WTC11 (cell line): ENCODE measurements around the gene ORM1. TPM values are rescaled to one million over a fixed set of nuclear protein-coding genes. Genes with fewer than 3 reads are reported as not detected.

ENCODE experiments used
- ATAC-seq: fragments of 200-7000 bp; cut with Tn5 transposase; 2 replicates; pipeline ENCODE4 v1.10.0; 2021; ENCODE audit warnings: mild to moderate bottlenecking, moderate library complexity
- CTCF ChIA-PET: fragments of 300-600 bp; sonication (Branson Sonifier 250); formaldehyde crosslinking; loops from one replicate; lab custom pipeline; 2021; ENCODE audit warnings: antibody characterized with exemption; lab: Charles Lee
- POLR2A ChIA-PET: fragments of 350-600 bp; sonication (Branson Sonifier 250); formaldehyde crosslinking; loops from one replicate; lab custom pipeline; 2021; ENCODE audit warnings: antibody characterized with exemption; lab: Charles Lee
- DNase-seq: peaks from one replicate; pipeline ENCODE4 v3.0.0; 2021; ENCODE audit warnings: low spot score
- H3K27ac Mint-ChIP-seq: 2 replicates; pipeline ENCODE4 v1.8.0; 2021; ENCODE audit warnings: mixed read lengths
- H3K27me3 Mint-ChIP-seq: 2 replicates; pipeline ENCODE4 v1.8.0; 2021; ENCODE audit warnings: low read depth, mild to moderate bottlenecking, moderate library complexity, mixed read lengths
- H3K36me3 Mint-ChIP-seq: 2 replicates; pipeline ENCODE4 v1.8.0; 2021; ENCODE audit warnings: mixed read lengths
- H3K4me1 Mint-ChIP-seq: 2 replicates; pipeline ENCODE4 v1.8.0; 2022; ENCODE audit warnings: mixed read lengths
- H3K4me3 Mint-ChIP-seq: 2 replicates; pipeline ENCODE4 v1.8.0; 2021; ENCODE audit warnings: mild to moderate bottlenecking, moderate library complexity, mixed read lengths
- H3K9me3 Mint-ChIP-seq: 2 replicates; pipeline ENCODE4 v1.8.0; 2021; ENCODE audit warnings: mixed read lengths
- ARID4B ChIP-seq: sonication (generic); formaldehyde crosslinking; IDR thresholded peaks from 2 replicates; pipeline ENCODE4 v1.8.0; 2023; ENCODE audit warnings: missing genetic modification reagents, mild to moderate bottlenecking, borderline replicate concordance
- ATF3 ChIP-seq: sonication (generic); formaldehyde crosslinking; conservative IDR thresholded peaks from 2 replicates; pipeline ENCODE4 v1.8.1; 2022; ENCODE audit warnings: mild to moderate bottlenecking, missing genetic modification reagents
- ATF6 ChIP-seq: sonication (generic); formaldehyde crosslinking; IDR thresholded peaks from 2 replicates; pipeline ENCODE4 v1.8.1; 2023; ENCODE audit warnings: mild to moderate bottlenecking, missing genetic modification reagents
- CBFB ChIP-seq: sonication (generic); formaldehyde crosslinking; IDR thresholded peaks from 2 replicates; pipeline ENCODE4 v1.8.1; 2022; ENCODE audit warnings: mild to moderate bottlenecking, low read depth, missing genetic modification reagents
- CREM ChIP-seq: sonication (generic); formaldehyde crosslinking; IDR thresholded peaks from 2 replicates; pipeline ENCODE4 v1.8.1; 2022; ENCODE audit warnings: mild to moderate bottlenecking, missing genetic modification reagents, moderate library complexity
- FOXK1 ChIP-seq: sonication (generic); formaldehyde crosslinking; IDR thresholded peaks from 2 replicates; pipeline ENCODE4 v1.8.0; 2022; ENCODE audit warnings: mild to moderate bottlenecking, moderate library complexity, missing genetic modification reagents
- IRF1 ChIP-seq: sonication (generic); formaldehyde crosslinking; IDR thresholded peaks from 2 replicates; pipeline ENCODE4 v1.8.0; 2023; ENCODE audit warnings: missing genetic modification reagents
- MXD4 ChIP-seq: fragments of 250-450 bp; sonication (Bioruptor Pico); IDR thresholded peaks from 2 replicates; pipeline ENCODE4 v1.8.0; 2021; ENCODE audit warnings: mild to moderate bottlenecking, moderate library complexity, borderline replicate concordance
- MYBL2 ChIP-seq: sonication (generic); formaldehyde crosslinking; IDR thresholded peaks from 2 replicates; pipeline ENCODE4 v1.8.1; 2023; ENCODE audit warnings: mild to moderate bottlenecking, moderate library complexity, missing genetic modification reagents
- NFE2L1 ChIP-seq: sonication (generic); formaldehyde crosslinking; IDR thresholded peaks from 2 replicates; pipeline ENCODE4 v1.8.1; 2023; ENCODE audit warnings: missing genetic modification reagents
- PRRX2 ChIP-seq: fragments of 250-450 bp; sonication (Bioruptor Pico); IDR thresholded peaks from 2 replicates; pipeline ENCODE4 v1.8.0; 2021; ENCODE audit warnings: mild to moderate bottlenecking
- RELA ChIP-seq: sonication (generic); formaldehyde crosslinking; IDR thresholded peaks from 2 replicates; pipeline ENCODE4 v1.8.1; 2022; ENCODE audit warnings: missing genetic modification reagents, mild to moderate bottlenecking, borderline replicate concordance
- USF1 ChIP-seq: sonication (generic); formaldehyde crosslinking; IDR thresholded peaks from 2 replicates; pipeline ENCODE4 v1.8.0; 2022; ENCODE audit warnings: mild to moderate bottlenecking, missing genetic modification reagents
- USF2 ChIP-seq: sonication (generic); formaldehyde crosslinking; IDR thresholded peaks from 2 replicates; pipeline ENCODE4 v1.8.1; 2023; ENCODE audit warnings: mild to moderate bottlenecking, missing genetic modification reagents, moderate library complexity
- ZBTB43 ChIP-seq: sonication (generic); formaldehyde crosslinking; IDR thresholded peaks from 2 replicates; pipeline ENCODE4 v1.8.1; 2023; ENCODE audit warnings: mild to moderate bottlenecking, missing genetic modification reagents
- ZNF219 ChIP-seq: sonication (generic); formaldehyde crosslinking; IDR thresholded peaks from 2 replicates; pipeline ENCODE4 v1.8.0; 2023; ENCODE audit warnings: missing genetic modification reagents, mild to moderate bottlenecking, borderline replicate concordance
- ZNF512 ChIP-seq: sonication (generic); formaldehyde crosslinking; IDR thresholded peaks from 2 replicates; pipeline ENCODE4 v1.8.1; 2022; ENCODE audit warnings: missing genetic modification reagents, borderline replicate concordance
- ZSCAN18 ChIP-seq: fragments of 250-450 bp; sonication (Bioruptor Pico); IDR thresholded peaks from 2 replicates; pipeline ENCODE4 v2.1.2; 2022; ENCODE audit warnings: mild to moderate bottlenecking, moderate library complexity
- total RNA-seq: library from RNA; stranded (reverse); gene quantifications from 3 replicates; pipeline ENCODE4 v1.2.3, GENCODE V29; 2021

The ORM1 gene
- total RNA-seq, 1 experiment from 2014 or later, result 3.9 TPM

- TF ChIP-seq RELA (CRISPR knock-in tag), result no peak
- TF ChIP-seq, all 79 proteins: peak for 2
Measured at GRCh38 chr9:114317665-114318357, 5.1 kb upstream of the ORM1 start (continued).

GRCh38 chr9:114318416-114318815 is 4.5 kb upstream of the ORM1 start:
- ChIA-PET POLR2A (no interaction called here), CTCF (no interaction called here)
- ATAC-seq (no peak), DNase-seq (no peak)
- no peaks in the 10 kb centered on the region for H3K36me3 Mint-ChIP-seq
- peaks cover 5% of the 10 kb centered on the region; the same call in 1 of the 2 replicates for H3K9me3 Mint-ChIP-seq
- H3K4me1 Mint-ChIP-seq, result 0 out of 2 replicates have a peak, but pooled peaks cover 3% of the 10 kb centered on the region
- no peak overlapping the region for H3K4me3 Mint-ChIP-seq
- TF ChIP-seq NFE2L1 (CRISPR knock-in tag), result no peak
- no peak for TF ChIP-seq ZNF219 (CRISPR knock-in tag)
- no peak for TF ChIP-seq USF1 (CRISPR knock-in tag)
- no peak for TF ChIP-seq ARID4B (CRISPR knock-in tag)
- no peak for TF ChIP-seq ATF6
- no peak for TF ChIP-seq USF2 (CRISPR knock-in tag)
- TF ChIP-seq MXD4 (CRISPR knock-in tag), result no peak
- TF ChIP-seq ZSCAN18 (CRISPR knock-in tag), result no peak
- no peak overlapping the region for H3K27ac Mint-ChIP-seq
- H3K27me3 Mint-ChIP-seq, result peaks cover 5% of the 10 kb centered on the region

- no peak for DNase-seq
- Mint-ChIP-seq H3K27me3 (peaks cover 5% of the 10 kb centered on the region), H3K9me3 (peaks cover 5% of the 10 kb centered on the region; the same call in 1 of the 2 replicates), H3K4me1 (0 out of 2 replicates have a peak, but pooled peaks cover 3% of the 10 kb centered on the region), H3K27ac (no peak overlapping the region), H3K4me3 (no peak overlapping the region), H3K36me3 (no peaks in the 10 kb centered on the region)
- no peak for ATAC-seq
- CTCF ChIA-PET, result interaction anchor here (1.1 kb wide), 1 partner anchor 236 kb away, joined by 3 read pairs; no protein-coding TSS in a partner anchor
- POLR2A ChIA-PET, result interaction anchor here (1.1 kb wide), 1 partner anchor 78 kb away, joined by 4 read pairs; no protein-coding TSS in a partner anchor
- TF ChIP-seq CBFB (CRISPR knock-in tag), result no peak
- no peak for TF ChIP-seq ATF3 (CRISPR knock-in tag)
- TF ChIP-seq IRF1 (CRISPR knock-in tag), result no peak
- no peak for TF ChIP-seq MYBL2
- TF ChIP-seq NFE2L1 (CRISPR knock-in tag), result no peak
- no peak for TF ChIP-seq CREM (CRISPR knock-in tag)
- TF ChIP-seq FOXK1 (CRISPR knock-in tag), result no peak
- no peak for TF ChIP-seq ZBTB43
- TF ChIP-seq PRRX2 (CRISPR knock-in tag), result no peak
- no peak for TF ChIP-seq ZNF512 (CRISPR knock-in tag)
Measured at GRCh38 chr9:114319147-114319546, 3.8 kb upstream of the ORM1 start.
